Adipocyte (in vitro differentiated cells): Measurements from ENCODE around the gene FBXO31.
A peak's percentile ranks its signal among the peaks of the same experiment; 100 is the strongest.
"Not testable (repeated sequence)": the region's sequence is repeated elsewhere in the genome, so short reads cannot be mapped to it uniquely, and the experiment has no call there.

Experiments
- DNase-seq: peaks from one replicate; pipeline ENCODE4 v3.0.0-alpha.2; 2015; ENCODE audit warnings: low read depth
- H3K27me3 ChIP-seq: replicated peaks from 2 replicates; pipeline ENCODE4 v1.7.0; 2013; ENCODE audit warnings: mild to moderate bottlenecking, low read length, moderate library complexity; ENCODE audit not compliant: control insufficient read depth, insufficient read depth
- H3K36me3 ChIP-seq: 2 replicates; pipeline ENCODE4 v1.7.0; 2013; ENCODE audit warnings: low read length, mild to moderate bottlenecking, moderate library complexity; ENCODE audit not compliant: control insufficient read depth, insufficient read depth, severe bottlenecking
- H3K4me1 ChIP-seq: 2 replicates; pipeline ENCODE4 v1.7.0; 2013; ENCODE audit warnings: mild to moderate bottlenecking, low read length, moderate library complexity; ENCODE audit not compliant: control insufficient read depth, insufficient read depth
- H3K4me3 ChIP-seq: 2 replicates; pipeline ENCODE4 v1.7.0; 2013; ENCODE audit warnings: mild to moderate bottlenecking, low read length, moderate library complexity
- H3K9ac ChIP-seq: 2 replicates; pipeline ENCODE4 v1.7.0; 2013; ENCODE audit warnings: mild to moderate bottlenecking, low read length, moderate library complexity
- H3K9me3 ChIP-seq: 2 replicates; pipeline ENCODE4 v1.7.0; 2013; ENCODE audit warnings: mild to moderate bottlenecking, low read length, moderate library complexity; ENCODE audit not compliant: control insufficient read depth

The FBXO31 gene

GRCh38 chr16:87391324-87391949, 7.9 kb upstream of the FBXO31 start:
- Histone ChIP-seq H3K9me3 (no peaks in the 10 kb centered on the region), H3K27me3 (no peaks in the 10 kb centered on the region), H3K4me3 (peak overlapping the region; percentile 81), H3K9ac (peak overlapping the region; percentile 94), H3K4me1 (peaks cover 41% of the 10 kb centered on the region), H3K36me3 (no peaks in the 10 kb centered on the region)
- DNase-seq, result peak; percentile 81

- Histone ChIP-seq H3K9ac (peak overlapping the region; percentile 94), H3K27me3 (no peaks in the 10 kb centered on the region), H3K36me3 (no peaks in the 10 kb centered on the region), H3K4me1 (peaks cover 41% of the 10 kb centered on the region), H3K9me3 (no peaks in the 10 kb centered on the region), H3K4me3 (peak overlapping the region; percentile 81)
- no peak for DNase-seq
These were observed 7.2 kb upstream of the FBXO31 start for GRCh38 chr16:87390641-87391323.

GRCh38 chr16:87389914-87390313, 6.3 kb upstream of the FBXO31 start:
- H3K27me3 ChIP-seq, DNase-seq, H3K9ac ChIP-seq, H3K4me3 ChIP-seq, H3K9me3 ChIP-seq, H3K36me3 ChIP-seq: not testable (repeated sequence)
- peaks cover 34% of the 10 kb centered on the region for H3K4me1 ChIP-seq

- no peak overlapping the region for H3K4me3 ChIP-seq
- H3K27me3 ChIP-seq, result no peaks in the 10 kb centered on the region
- H3K36me3 ChIP-seq, result no peaks in the 10 kb centered on the region
- H3K9ac ChIP-seq, result no peak overlapping the region
- peaks cover 31% of the 10 kb centered on the region for H3K4me1 ChIP-seq
- H3K9me3 ChIP-seq, result no peaks in the 10 kb centered on the region
- no peak for DNase-seq
These were observed 5.7 kb upstream of the FBXO31 start for GRCh38 chr16:87389245-87389644.

GRCh38 chr16:87388818-87389134, 5.2 kb upstream of the FBXO31 start:
- H3K4me3 ChIP-seq, result peak overlapping the region; percentile 40
- H3K9ac ChIP-seq, result peak overlapping the region; percentile 76
- no peaks in the 10 kb centered on the region for H3K9me3 ChIP-seq
- H3K4me1 ChIP-seq, result peaks cover 26% of the 10 kb centered on the region
- no peaks in the 10 kb centered on the region for H3K27me3 ChIP-seq
- no peaks in the 10 kb centered on the region for H3K36me3 ChIP-seq
- DNase-seq, result no peak

- H3K36me3 ChIP-seq, result no peaks in the 10 kb centered on the region
- H3K9ac ChIP-seq, result peak overlapping the region; percentile 76
- H3K4me1 ChIP-seq, result peaks cover 22% of the 10 kb centered on the region
- H3K9me3 ChIP-seq, result no peaks in the 10 kb centered on the region
- peak; percentile 99 for DNase-seq
- peak overlapping the region; percentile 70 for H3K4me3 ChIP-seq
- H3K27me3 ChIP-seq, result no peaks in the 10 kb centered on the region
These were observed 4.6 kb upstream of the FBXO31 start for GRCh38 chr16:87387942-87388817.

GRCh38 chr16:87384875-87385167, 1.2 kb upstream of the FBXO31 start:
- not testable (repeated sequence) for H3K36me3 ChIP-seq, H3K9me3 ChIP-seq, DNase-seq, H3K27me3 ChIP-seq
- peak overlapping the region; percentile 86 for H3K4me3 ChIP-seq
- peaks cover 40% of the 10 kb centered on the region for H3K4me1 ChIP-seq
- H3K9ac ChIP-seq, result peak overlapping the region; percentile 86

GRCh38 chr16:87384162-87384874, 742 bp upstream of the FBXO31 start:
- H3K4me1 ChIP-seq, result peaks cover 40% of the 10 kb centered on the region
- H3K9me3 ChIP-seq, result no peaks in the 10 kb centered on the region
- H3K9ac ChIP-seq, result peak overlapping the region; percentile 86
- H3K4me3 ChIP-seq, result peak overlapping the region; percentile 86
- no peaks in the 10 kb centered on the region for H3K27me3 ChIP-seq
- DNase-seq, result peak; percentile 80
- H3K36me3 ChIP-seq, result no peaks in the 10 kb centered on the region

- Histone ChIP-seq H3K27me3 (no peaks in the 10 kb centered on the region), H3K4me1 (peaks cover 29% of the 10 kb centered on the region), H3K4me3 (peak overlapping the region; percentile 86), H3K9me3 (no peaks in the 10 kb centered on the region), H3K9ac (peak overlapping the region; percentile 92), H3K36me3 (no peaks in the 10 kb centered on the region)
- DNase-seq, result peak; percentile 48
These were observed 1.4 kb downstream of the FBXO31 start for GRCh38 chr16:87382023-87382785.

GRCh38 chr16:87380881-87381280, 2.7 kb downstream of the FBXO31 start:
- Histone ChIP-seq H3K27me3 (no peaks in the 10 kb centered on the region), H3K9ac (peak overlapping the region; percentile 92), H3K9me3 (no peaks in the 10 kb centered on the region), H3K4me1 (peaks cover 31% of the 10 kb centered on the region), H3K36me3 (no peaks in the 10 kb centered on the region), H3K4me3 (peak overlapping the region; percentile 86)
- peak; percentile 51 for DNase-seq
